HUES48 (cell line): ENCODE results near the gene TTC13.
A peak's percentile ranks its signal among the peaks of the same experiment; 100 is the strongest.

ENCODE experiments used
- H3K27ac ChIP-seq: one replicate; pipeline ENCODE4 v1.7.0; 2013; ENCODE audit warnings: low read depth, low read length, inconsistent platforms
- H3K27me3 ChIP-seq: 2 replicates; pipeline ENCODE4 v1.6.1; 2013; ENCODE audit warnings: mild to moderate bottlenecking, low read length; ENCODE audit not compliant: control insufficient read depth, insufficient read depth
- H3K36me3 ChIP-seq: 2 replicates; pipeline ENCODE4 v1.6.1; 2013; ENCODE audit warnings: low read length; ENCODE audit not compliant: control insufficient read depth, insufficient read depth
- H3K4me1 ChIP-seq: 2 replicates; pipeline ENCODE4 v1.6.1; 2013; ENCODE audit warnings: mild to moderate bottlenecking, low read length; ENCODE audit not compliant: control insufficient read depth, insufficient read depth
- H3K4me3 ChIP-seq: 2 replicates; pipeline ENCODE4 v1.5.1; 2013; ENCODE audit warnings: mild to moderate bottlenecking, low read depth, low read length
- H3K9ac ChIP-seq: 2 replicates; pipeline ENCODE4 v1.6.1; 2013; ENCODE audit warnings: mild to moderate bottlenecking, low read depth, low read length, moderate library complexity
- H3K9me3 ChIP-seq: 2 replicates; pipeline ENCODE4 v1.6.1; 2013; ENCODE audit warnings: low read length; ENCODE audit not compliant: control insufficient read depth, insufficient read depth

Gene TTC13

GRCh38 chr1:230875370-230875769, 103.3 kb downstream of the TTC13 start:
- Histone ChIP-seq H3K36me3 (peaks cover 3% of the 10 kb centered on the region; the same call in 1 of the 2 replicates), H3K27ac (no peak overlapping the region), H3K9ac (no peak overlapping the region), H3K27me3 (no peaks in the 10 kb centered on the region), H3K4me3 (no peak overlapping the region), H3K9me3 (no peaks in the 10 kb centered on the region), H3K4me1 (0 out of 2 replicates have a peak, but pooled peaks cover 6% of the 10 kb centered on the region)

GRCh38 chr1:230870916-230871315, 107.7 kb downstream of the TTC13 start:
- peaks cover 17% of the 10 kb centered on the region for H3K4me1 ChIP-seq
- H3K27ac ChIP-seq: no peak overlapping the region
- peaks cover 10% of the 10 kb centered on the region for H3K27me3 ChIP-seq
- no peak overlapping the region for H3K9ac ChIP-seq
- no peaks in the 10 kb centered on the region for H3K9me3 ChIP-seq
- peaks cover 3% of the 10 kb centered on the region; the same call in 1 of the 2 replicates for H3K36me3 ChIP-seq
- no peak overlapping the region for H3K4me3 ChIP-seq

GRCh38 chr1:230869500-230869899, 109.2 kb downstream of the TTC13 start:
- Histone ChIP-seq H3K4me1 (peaks cover 17% of the 10 kb centered on the region), H3K9me3 (no peaks in the 10 kb centered on the region), H3K27ac (peak overlapping the region; percentile 93), H3K27me3 (peaks cover 10% of the 10 kb centered on the region), H3K4me3 (peak overlapping the region; percentile 76), H3K9ac (peak overlapping the region; percentile 99; the same call in 1 of the 2 replicates), H3K36me3 (no peaks in the 10 kb centered on the region)

- H3K4me1 ChIP-seq: peaks cover 17% of the 10 kb centered on the region
- peak overlapping the region; percentile 93 for H3K27ac ChIP-seq
Measured at GRCh38 chr1:230868736-230869385, 109.8 kb downstream of the TTC13 start.

GRCh38 chr1:230867903-230868735, 110.5 kb downstream of the TTC13 start, which contains the start of gene C1orf198:
C1orf198 (minus strand) TSS chr1:230868521; CDS start chr1:230868512, 9 bp downstream.
- Histone ChIP-seq H3K27ac (peak within 1 kb of the TSS; percentile 93), H3K9ac (peak within 1 kb of the TSS; percentile 99), H3K36me3 (no peaks in the 10 kb centered on the region)

More at GRCh38 chr1:230868736-230869385, 109.8 kb downstream of the TTC13 start:
- Histone ChIP-seq H3K9me3 (no peaks in the 10 kb centered on the region), H3K4me3 (peak overlapping the region; percentile 76), H3K36me3 (no peaks in the 10 kb centered on the region), H3K27me3 (peaks cover 10% of the 10 kb centered on the region), H3K9ac (peak overlapping the region; percentile 99)

GRCh38 chr1:230867101-230867902, 111.4 kb downstream of the TTC13 start:
- Histone ChIP-seq H3K9me3 (no peaks in the 10 kb centered on the region), H3K27ac (no peak overlapping the region), H3K27me3 (peaks cover 10% of the 10 kb centered on the region), H3K4me1 (peaks cover 29% of the 10 kb centered on the region), H3K4me3 (peak overlapping the region; percentile 98), H3K9ac (peak overlapping the region; percentile 48; the same call in 1 of the 2 replicates), H3K36me3 (no peaks in the 10 kb centered on the region)

More at GRCh38 chr1:230867903-230868735, 110.5 kb downstream of the TTC13 start, which contains the start of gene C1orf198:
- peak within 1 kb of the TSS; percentile 98 for H3K4me3 ChIP-seq
- H3K9me3 ChIP-seq: no peaks in the 10 kb centered on the region
- H3K27me3 ChIP-seq: peaks cover 10% of the 10 kb centered on the region
- H3K4me1 ChIP-seq: peaks cover 23% of the 10 kb centered on the region

- Histone ChIP-seq H3K4me1 (peaks cover 29% of the 10 kb centered on the region), H3K27ac (no peak overlapping the region), H3K4me3 (peak overlapping the region; percentile 98), H3K27me3 (peaks cover 10% of the 10 kb centered on the region), H3K9me3 (no peaks in the 10 kb centered on the region), H3K9ac (no peak overlapping the region), H3K36me3 (no peaks in the 10 kb centered on the region)
Measured at GRCh38 chr1:230866171-230867070, 112.2 kb downstream of the TTC13 start.

- no peak overlapping the region for H3K27ac ChIP-seq
- no peaks in the 10 kb centered on the region for H3K9me3 ChIP-seq
- H3K27me3 ChIP-seq: peaks cover 10% of the 10 kb centered on the region
- no peak overlapping the region for H3K9ac ChIP-seq
- no peaks in the 10 kb centered on the region for H3K36me3 ChIP-seq
- peaks cover 32% of the 10 kb centered on the region for H3K4me1 ChIP-seq
- no peak overlapping the region for H3K4me3 ChIP-seq
Measured at GRCh38 chr1:230865062-230865817, 113.4 kb downstream of the TTC13 start.

GRCh38 chr1:230864441-230864840, 114.2 kb downstream of the TTC13 start:
- H3K27ac ChIP-seq: no peak overlapping the region
- H3K4me1 ChIP-seq: peaks cover 28% of the 10 kb centered on the region
- no peak overlapping the region for H3K9ac ChIP-seq
- peaks cover 10% of the 10 kb centered on the region for H3K27me3 ChIP-seq
- H3K9me3 ChIP-seq: no peaks in the 10 kb centered on the region
- H3K4me3 ChIP-seq: no peak overlapping the region
- H3K36me3 ChIP-seq: no peaks in the 10 kb centered on the region
